Adipocyte (in vitro differentiated cells): Measurements from ENCODE around the gene HTRA2.
"Not testable (repeated sequence)": the region's sequence is repeated elsewhere in the genome, so short reads cannot be mapped to it uniquely, and the experiment has no call there.

ENCODE experiments used
- DNase-seq: peaks from one replicate; pipeline ENCODE4 v3.0.0-alpha.2; 2015; ENCODE audit warnings: low read depth
- H3K27me3 ChIP-seq: replicated peaks from 2 replicates; pipeline ENCODE4 v1.7.0; 2013; ENCODE audit warnings: mild to moderate bottlenecking, low read length, moderate library complexity; ENCODE audit not compliant: control insufficient read depth, insufficient read depth
- H3K36me3 ChIP-seq: 2 replicates; pipeline ENCODE4 v1.7.0; 2013; ENCODE audit warnings: low read length, mild to moderate bottlenecking, moderate library complexity; ENCODE audit not compliant: control insufficient read depth, insufficient read depth, severe bottlenecking
- H3K4me1 ChIP-seq: 2 replicates; pipeline ENCODE4 v1.7.0; 2013; ENCODE audit warnings: mild to moderate bottlenecking, low read length, moderate library complexity; ENCODE audit not compliant: control insufficient read depth, insufficient read depth
- H3K4me3 ChIP-seq: 2 replicates; pipeline ENCODE4 v1.7.0; 2013; ENCODE audit warnings: mild to moderate bottlenecking, low read length, moderate library complexity
- H3K9ac ChIP-seq: 2 replicates; pipeline ENCODE4 v1.7.0; 2013; ENCODE audit warnings: mild to moderate bottlenecking, low read length, moderate library complexity
- H3K9me3 ChIP-seq: 2 replicates; pipeline ENCODE4 v1.7.0; 2013; ENCODE audit warnings: mild to moderate bottlenecking, low read length, moderate library complexity; ENCODE audit not compliant: control insufficient read depth

HTRA2 gene

GRCh38 chr2:74561022-74561421 is 31.3 kb downstream of the HTRA2 start:
- not testable (repeated sequence) for H3K27me3 ChIP-seq, DNase-seq, H3K36me3 ChIP-seq, H3K9ac ChIP-seq, H3K9me3 ChIP-seq, H3K4me3 ChIP-seq
- H3K4me1 ChIP-seq, result peaks cover 18% of the 10 kb centered on the region

GRCh38 chr2:74562126-74562775 is 32.5 kb downstream of the HTRA2 start:
- DNase-seq, result no peak
- H3K4me3 ChIP-seq, result no peak overlapping the region

GRCh38 chr2:74564222-74564621 is 34.5 kb downstream of the HTRA2 start:
- Histone ChIP-seq H3K27me3 (no peaks in the 10 kb centered on the region), H3K4me3 (no peak overlapping the region), H3K36me3 (no peaks in the 10 kb centered on the region), H3K9me3 (no peaks in the 10 kb centered on the region), H3K9ac (no peak overlapping the region), H3K4me1 (peaks cover 42% of the 10 kb centered on the region)
- no peak for DNase-seq

More at GRCh38 chr2:74562126-74562775, 32.5 kb downstream of the HTRA2 start:
- Histone ChIP-seq H3K9me3 (no peaks in the 10 kb centered on the region), H3K9ac (no peak overlapping the region), H3K27me3 (no peaks in the 10 kb centered on the region), H3K36me3 (no peaks in the 10 kb centered on the region), H3K4me1 (peaks cover 29% of the 10 kb centered on the region)

GRCh38 chr2:74566076-74566753 is 36.5 kb downstream of the HTRA2 start:
- peak overlapping the region; percentile 25 for H3K9ac ChIP-seq
- peak overlapping the region; percentile 35 for H3K4me3 ChIP-seq
- no peaks in the 10 kb centered on the region for H3K27me3 ChIP-seq
- no peaks in the 10 kb centered on the region for H3K9me3 ChIP-seq
- H3K36me3 ChIP-seq, result no peaks in the 10 kb centered on the region
- DNase-seq, result no peak
- H3K4me1 ChIP-seq, result peaks cover 42% of the 10 kb centered on the region

GRCh38 chr2:74566754-74567085 is 37.0 kb downstream of the HTRA2 start:
- Histone ChIP-seq H3K4me3 (no peak overlapping the region), H3K9ac (no peak overlapping the region), H3K4me1 (peaks cover 42% of the 10 kb centered on the region), H3K9me3 (no peaks in the 10 kb centered on the region), H3K27me3 (no peaks in the 10 kb centered on the region), H3K36me3 (no peaks in the 10 kb centered on the region)
- peak; percentile 92 for DNase-seq

- peak; percentile 90 for DNase-seq
- H3K27me3 ChIP-seq, result no peaks in the 10 kb centered on the region
- H3K4me1 ChIP-seq, result peaks cover 42% of the 10 kb centered on the region
- peak overlapping the region; percentile 78 for H3K9ac ChIP-seq
- H3K36me3 ChIP-seq, result no peaks in the 10 kb centered on the region
- H3K4me3 ChIP-seq, result peak overlapping the region; percentile 63
- no peaks in the 10 kb centered on the region for H3K9me3 ChIP-seq
Measured at GRCh38 chr2:74567881-74568280, 38.1 kb downstream of the HTRA2 start.

- H3K36me3 ChIP-seq, result no peaks in the 10 kb centered on the region
- no peak overlapping the region for H3K4me3 ChIP-seq
- H3K4me1 ChIP-seq, result peaks cover 47% of the 10 kb centered on the region
- DNase-seq, result no peak
- H3K9me3 ChIP-seq, result no peaks in the 10 kb centered on the region
- no peak overlapping the region for H3K9ac ChIP-seq
- no peaks in the 10 kb centered on the region for H3K27me3 ChIP-seq
Measured at GRCh38 chr2:74569686-74570085, 40.0 kb downstream of the HTRA2 start.

- no peaks in the 10 kb centered on the region for H3K9me3 ChIP-seq
- no peak for DNase-seq
- H3K9ac ChIP-seq, result no peak overlapping the region
- no peaks in the 10 kb centered on the region for H3K27me3 ChIP-seq
- no peaks in the 10 kb centered on the region for H3K36me3 ChIP-seq
- peaks cover 49% of the 10 kb centered on the region for H3K4me1 ChIP-seq
- no peak overlapping the region for H3K4me3 ChIP-seq
Measured at GRCh38 chr2:74571058-74571457, 41.3 kb downstream of the HTRA2 start.

GRCh38 chr2:74572178-74572925 is 42.6 kb downstream of the HTRA2 start:
- H3K4me1 ChIP-seq, result peaks cover 49% of the 10 kb centered on the region
- no peak overlapping the region for H3K9ac ChIP-seq
- H3K36me3 ChIP-seq, result no peaks in the 10 kb centered on the region
- no peak overlapping the region for H3K4me3 ChIP-seq
- no peaks in the 10 kb centered on the region for H3K9me3 ChIP-seq
- no peaks in the 10 kb centered on the region for H3K27me3 ChIP-seq
- DNase-seq, result no peak

GRCh38 chr2:74573747-74574562 is 44.2 kb downstream of the HTRA2 start:
- Histone ChIP-seq H3K4me1 (peaks cover 41% of the 10 kb centered on the region), H3K27me3 (no peaks in the 10 kb centered on the region), H3K36me3 (no peaks in the 10 kb centered on the region), H3K4me3 (peak overlapping the region; percentile 58), H3K9me3 (no peaks in the 10 kb centered on the region), H3K9ac (peak overlapping the region; percentile 8)
- DNase-seq, result peak; percentile 50

- H3K9me3 ChIP-seq, result no peaks in the 10 kb centered on the region
- no peaks in the 10 kb centered on the region for H3K36me3 ChIP-seq
- H3K4me1 ChIP-seq, result peaks cover 39% of the 10 kb centered on the region
- H3K27me3 ChIP-seq, result no peaks in the 10 kb centered on the region
- DNase-seq, result no peak
- no peak overlapping the region for H3K4me3 ChIP-seq
- H3K9ac ChIP-seq, result no peak overlapping the region
Measured at GRCh38 chr2:74575320-74575719, 45.6 kb downstream of the HTRA2 start.
